Measurements from ENCODE around the gene PELO. TPM values are rescaled to one million over a fixed set of nuclear protein-coding genes. Genes with fewer than 3 reads are reported as not detected.

The PELO gene
- total RNA-seq, 1 donor from 2014 or later = 10.6 TPM

DNA sequence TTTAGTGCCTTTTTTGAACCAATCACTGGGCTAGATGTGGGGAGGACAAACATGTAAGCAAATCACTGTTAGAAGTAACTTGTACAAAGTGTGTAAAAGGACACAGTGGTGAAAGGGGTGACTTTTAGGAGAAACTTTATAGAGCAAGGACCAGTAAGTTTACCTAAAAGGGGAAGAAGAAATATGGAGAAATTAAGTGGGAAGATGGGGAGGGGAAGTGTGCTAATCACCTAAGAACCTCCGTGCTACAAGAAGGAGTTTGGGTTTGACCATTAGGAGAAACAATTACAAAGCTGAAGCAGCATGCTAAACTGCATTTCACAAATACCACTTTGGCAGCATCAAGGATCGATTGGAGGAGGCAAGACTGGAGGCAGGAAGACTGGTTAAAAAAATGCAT is 17.3 kb downstream of the PELO start:
- DNase-seq (ENCODE audit: low read depth) = no peak
- H3K4me3 ChIP-seq (ENCODE audit: low read depth, low read length) = no peak overlapping the region
- TF ChIP-seq, protein P1, sequence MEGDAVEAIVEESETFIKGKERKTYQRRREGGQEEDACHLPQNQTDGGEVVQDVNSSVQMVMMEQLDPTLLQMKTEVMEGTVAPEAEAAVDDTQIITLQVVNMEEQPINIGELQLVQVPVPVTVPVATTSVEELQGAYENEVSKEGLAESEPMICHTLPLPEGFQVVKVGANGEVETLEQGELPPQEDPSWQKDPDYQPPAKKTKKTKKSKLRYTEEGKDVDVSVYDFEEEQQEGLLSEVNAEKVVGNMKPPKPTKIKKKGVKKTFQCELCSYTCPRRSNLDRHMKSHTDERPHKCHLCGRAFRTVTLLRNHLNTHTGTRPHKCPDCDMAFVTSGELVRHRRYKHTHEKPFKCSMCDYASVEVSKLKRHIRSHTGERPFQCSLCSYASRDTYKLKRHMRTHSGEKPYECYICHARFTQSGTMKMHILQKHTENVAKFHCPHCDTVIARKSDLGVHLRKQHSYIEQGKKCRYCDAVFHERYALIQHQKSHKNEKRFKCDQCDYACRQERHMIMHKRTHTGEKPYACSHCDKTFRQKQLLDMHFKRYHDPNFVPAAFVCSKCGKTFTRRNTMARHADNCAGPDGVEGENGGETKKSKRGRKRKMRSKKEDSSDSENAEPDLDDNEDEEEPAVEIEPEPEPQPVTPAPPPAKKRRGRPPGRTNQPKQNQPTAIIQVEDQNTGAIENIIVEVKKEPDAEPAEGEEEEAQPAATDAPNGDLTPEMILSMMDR (conservative IDR thresholded peaks at IDR 0.05; ENCODE audit: low read depth, low read length) = no peak

- DNase-seq (ENCODE audit: low read depth) = no peak
- TF ChIP-seq, protein P1 (conservative IDR thresholded peaks at IDR 0.05; ENCODE audit: low read depth, low read length) = no peak
- no peak overlapping the region for H3K4me3 ChIP-seq (ENCODE audit: low read depth, low read length)
Measured at GRCh38 chr5:52805615-52806014, 17.9 kb downstream of the PELO start.

DNA sequence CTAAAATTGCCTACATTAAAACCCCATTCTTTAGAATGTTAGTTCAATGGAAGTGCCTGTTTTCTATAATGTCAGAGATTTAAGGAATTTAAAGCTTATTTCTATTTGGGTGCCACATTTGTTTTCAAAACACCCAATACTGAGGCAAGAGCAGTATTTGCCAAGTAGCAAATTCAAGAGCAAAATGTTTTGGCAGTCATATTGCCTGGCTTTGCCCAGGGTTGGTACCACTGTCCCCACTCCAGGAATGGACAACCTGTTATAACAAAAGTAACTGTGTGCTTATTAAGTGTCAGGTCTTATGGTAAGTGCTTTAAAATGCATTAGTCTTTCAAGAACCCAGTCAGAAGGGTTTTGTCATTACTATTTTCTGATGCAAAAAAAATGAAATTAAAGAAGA is 19.3 kb downstream of the PELO start:
- TF ChIP-seq, protein P1 (conservative IDR thresholded peaks at IDR 0.05; ENCODE audit: low read depth, low read length) = no peak
- no peak for DNase-seq (ENCODE audit: low read depth)
- H3K4me3 ChIP-seq (ENCODE audit: low read depth, low read length) = no peak overlapping the region

DNA sequence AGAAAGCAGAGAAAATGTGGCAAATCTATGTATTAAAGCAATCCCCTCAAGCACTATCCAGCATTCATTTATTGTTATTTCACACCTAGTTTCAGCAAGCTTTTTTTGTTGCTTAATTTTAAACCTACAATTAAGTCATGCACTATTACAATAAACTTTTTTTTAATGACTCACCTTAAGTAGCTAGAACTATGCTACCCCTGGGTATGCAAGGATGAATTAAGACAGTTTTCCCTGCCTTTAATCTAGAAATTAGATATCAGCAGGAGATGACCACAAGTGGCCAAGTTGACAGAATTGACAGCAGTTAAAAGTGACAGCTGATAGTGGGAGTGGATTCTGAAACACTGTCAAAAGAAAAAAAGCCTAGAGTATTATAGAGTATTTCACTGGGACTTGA is 20.0 kb downstream of the PELO start:
- no peak for DNase-seq (ENCODE audit: low read depth)
- TF ChIP-seq, protein P1 (conservative IDR thresholded peaks at IDR 0.05; ENCODE audit: low read depth, low read length) = no peak
- H3K4me3 ChIP-seq (ENCODE audit: low read depth, low read length) = no peak overlapping the region

GRCh38 chr5:52808316-52808901 is 20.7 kb downstream of the PELO start:
- DNase-seq (ENCODE audit: low read depth) = no peak
- TF ChIP-seq, protein P1 (conservative IDR thresholded peaks at IDR 0.05; ENCODE audit: low read depth, low read length) = no peak
- no peak overlapping the region for H3K4me3 ChIP-seq (ENCODE audit: low read depth, low read length)

DNA sequence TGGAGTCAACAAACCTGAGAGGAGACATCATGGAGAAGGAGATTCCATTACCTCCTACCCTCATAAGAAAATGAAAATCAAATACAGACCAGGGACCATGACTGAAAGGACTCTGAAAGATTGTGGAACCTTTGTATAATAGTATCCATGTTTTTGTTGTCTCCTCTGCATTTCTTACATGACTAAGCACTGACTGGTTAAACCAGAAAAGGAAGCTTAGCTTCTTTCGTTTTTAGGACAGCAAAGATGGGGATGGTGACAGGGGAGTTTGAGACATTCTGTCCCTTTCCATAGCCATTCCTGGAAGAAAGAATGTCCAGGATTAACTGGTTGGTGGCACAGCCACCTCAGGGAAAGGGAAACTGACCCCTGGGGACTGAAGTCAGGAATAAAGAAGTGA is 22.2 kb downstream of the PELO start:
- no peak for DNase-seq (ENCODE audit: low read depth)
- H3K4me3 ChIP-seq (ENCODE audit: low read depth, low read length) = no peak overlapping the region
- TF ChIP-seq, protein P1 (conservative IDR thresholded peaks at IDR 0.05; ENCODE audit: low read depth, low read length) = no peak

DNA sequence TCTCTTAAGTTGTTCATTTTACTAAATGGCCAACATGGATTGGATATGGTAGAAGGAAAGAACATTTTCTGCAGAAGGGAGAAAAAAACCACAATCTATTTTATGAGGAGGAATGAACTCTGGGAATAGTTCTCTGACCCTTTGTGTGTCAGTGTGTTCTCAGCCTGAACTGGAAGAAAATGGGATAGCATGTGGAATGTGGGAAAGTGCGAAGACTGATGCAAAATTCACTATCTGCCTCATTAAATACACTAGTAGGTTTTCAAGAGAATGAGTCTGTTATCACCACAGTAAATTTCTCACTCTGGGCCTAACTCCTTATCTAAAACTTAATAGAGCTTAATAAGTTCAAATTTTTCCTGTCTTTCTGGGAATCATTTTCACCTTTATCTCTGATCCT is 22.7 kb downstream of the PELO start:
- DNase-seq (ENCODE audit: low read depth) = no peak
- H3K4me3 ChIP-seq (ENCODE audit: low read depth, low read length) = no peak overlapping the region
- TF ChIP-seq, protein P1 (conservative IDR thresholded peaks at IDR 0.05; ENCODE audit: low read depth, low read length) = no peak
